ENCODE data around the gene FAM163A.
"Not testable (repeated sequence)": the region's sequence is repeated elsewhere in the genome, so short reads cannot be mapped to it uniquely, and the experiment has no call there.

The FAM163A gene

DNA sequence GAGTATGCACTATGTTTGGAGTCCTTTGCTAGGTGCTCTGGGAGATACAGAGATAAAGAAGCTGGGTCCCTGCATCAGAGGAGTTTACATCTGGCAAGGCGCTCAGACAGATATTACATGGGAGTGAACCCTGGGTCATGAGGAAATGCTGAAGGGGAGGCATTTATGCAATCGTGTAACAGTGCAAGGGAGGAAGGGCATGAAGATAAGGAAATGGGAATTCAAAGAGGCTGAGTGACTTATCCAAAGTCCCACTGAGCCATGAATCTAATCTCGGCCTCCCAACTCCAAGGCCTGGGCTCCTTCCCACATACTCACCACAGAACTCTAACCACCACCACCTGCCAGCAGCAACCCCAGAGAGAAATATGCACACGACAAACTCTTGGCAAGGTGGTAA lies 51.6 kb downstream of the FAM163A start:
- no peak for DNase-seq

DNA sequence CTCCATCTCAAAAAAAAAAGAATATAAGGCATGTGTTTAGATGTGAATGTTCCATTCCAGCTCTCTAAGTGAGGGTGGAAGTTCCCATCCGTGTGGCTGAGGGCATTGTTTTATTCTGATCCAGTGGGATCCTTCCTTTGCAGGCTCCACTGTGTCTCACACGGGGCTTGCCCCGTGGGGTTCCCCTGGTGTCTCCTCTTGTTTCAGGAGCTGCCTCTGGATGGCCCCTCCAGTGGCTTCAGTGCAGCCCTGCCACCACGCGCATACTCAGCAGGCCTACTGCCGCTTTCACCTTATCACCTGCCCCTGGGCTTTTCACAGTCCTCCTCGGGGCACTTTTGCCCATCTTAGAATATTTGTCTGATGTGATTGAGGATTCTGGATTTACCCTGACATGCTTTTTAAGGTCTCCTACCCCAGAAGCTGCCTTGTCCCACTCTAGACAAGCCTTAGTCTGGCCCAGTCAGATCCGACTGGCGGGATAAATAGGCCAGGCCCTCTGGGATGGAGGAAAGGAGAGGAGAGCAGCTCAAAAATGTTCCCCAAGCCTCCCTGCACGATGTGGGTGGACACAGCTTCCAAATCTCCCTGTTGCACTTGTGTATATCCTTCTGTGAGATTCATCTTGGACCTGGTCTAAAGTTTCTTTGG lies 55.2 kb downstream of the FAM163A start:
- no peak for DNase-seq

DNA sequence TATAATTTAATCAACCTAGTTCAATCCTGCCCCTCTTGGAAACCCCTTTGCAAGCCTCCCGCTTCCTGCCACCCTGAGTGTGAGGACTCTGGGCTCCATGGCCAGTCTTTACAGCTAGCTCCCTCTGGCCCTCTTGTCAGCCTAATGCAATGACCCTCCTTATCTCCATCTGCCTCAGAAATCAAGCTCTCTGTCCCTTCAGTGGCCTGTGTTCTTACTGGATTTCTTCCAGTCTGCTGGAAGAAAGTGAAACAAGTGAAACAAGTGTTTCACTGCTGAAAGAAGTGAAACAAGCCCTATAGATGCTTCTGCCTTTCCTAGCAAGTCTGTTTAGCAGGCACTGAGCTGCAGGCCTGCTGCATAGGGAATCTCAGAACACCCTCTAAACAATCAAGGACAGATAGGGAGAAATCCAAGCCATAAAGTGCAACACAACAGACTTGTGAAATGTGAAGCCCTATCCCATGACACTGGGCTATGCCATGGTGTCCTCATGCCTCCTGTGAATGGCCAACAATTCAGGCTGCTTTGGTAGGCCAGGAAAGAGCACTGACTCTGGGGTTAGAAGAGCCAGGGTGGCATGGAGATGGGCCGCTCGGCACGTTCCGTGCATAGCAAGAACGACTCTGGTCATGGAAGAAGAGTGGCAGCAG lies 55.9 kb downstream of the FAM163A start:
- no peak for DNase-seq

DNA sequence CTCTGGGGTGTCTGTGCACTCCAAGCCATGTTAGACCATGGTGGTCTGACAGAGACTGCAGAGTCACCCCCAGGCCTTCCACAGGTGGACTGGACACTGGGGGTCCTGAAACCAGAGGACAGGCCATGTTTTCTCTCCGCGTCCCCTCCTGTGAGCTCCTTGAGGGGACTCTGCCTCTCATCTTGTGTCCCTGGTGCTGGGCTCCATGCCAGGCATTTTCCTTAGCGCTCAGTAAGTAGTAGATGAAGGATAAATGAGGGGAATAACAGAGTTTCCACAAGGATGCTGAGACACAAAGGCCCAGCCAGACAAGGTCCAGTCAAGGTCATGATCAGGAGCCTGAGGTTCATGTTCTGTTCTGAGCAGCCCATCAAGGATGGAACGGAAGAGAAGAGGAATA lies 57.4 kb downstream of the FAM163A start:
- DNase-seq: no peak

DNA sequence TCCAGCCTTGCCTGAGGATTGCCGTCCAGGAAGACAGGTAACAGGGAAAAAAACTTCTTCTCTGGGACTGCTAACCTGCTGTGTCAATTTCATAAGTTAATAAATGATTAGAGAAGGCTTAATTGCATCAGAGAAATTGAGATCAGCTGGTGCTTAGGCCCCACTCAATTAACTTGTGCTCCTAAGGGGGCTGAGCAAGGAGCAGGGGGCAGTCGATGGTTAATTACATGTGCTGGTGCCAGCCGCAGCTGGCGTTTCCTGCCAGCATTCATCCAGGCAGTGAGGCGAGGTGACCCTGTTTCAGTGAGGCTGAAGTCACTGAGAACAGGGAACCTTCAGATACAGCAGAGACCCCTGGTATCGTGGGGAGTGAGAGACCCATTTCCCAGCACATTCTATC lies 60.0 kb downstream of the FAM163A start:
- DNase-seq: no peak

DNA sequence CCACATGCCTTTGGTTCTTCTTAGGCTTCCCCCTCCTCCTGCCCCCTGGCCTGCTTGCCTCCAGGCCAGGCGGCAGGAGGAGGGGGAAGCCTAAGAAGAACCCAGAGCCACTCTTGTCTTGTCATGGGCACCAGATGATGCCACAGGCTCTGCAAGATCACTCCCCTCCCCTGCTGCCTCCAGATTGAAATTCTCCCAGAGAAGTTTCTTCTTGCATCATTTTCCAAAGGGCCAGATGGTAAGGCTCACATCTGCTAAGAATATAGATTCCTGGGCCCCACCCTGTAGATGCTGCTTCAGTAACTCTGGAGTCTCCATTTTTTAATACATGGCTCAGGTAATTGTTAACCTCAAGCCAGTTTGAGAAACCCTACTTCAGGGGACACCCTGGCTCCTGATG lies 60.8 kb downstream of the FAM163A start:
- no peak for DNase-seq

DNA sequence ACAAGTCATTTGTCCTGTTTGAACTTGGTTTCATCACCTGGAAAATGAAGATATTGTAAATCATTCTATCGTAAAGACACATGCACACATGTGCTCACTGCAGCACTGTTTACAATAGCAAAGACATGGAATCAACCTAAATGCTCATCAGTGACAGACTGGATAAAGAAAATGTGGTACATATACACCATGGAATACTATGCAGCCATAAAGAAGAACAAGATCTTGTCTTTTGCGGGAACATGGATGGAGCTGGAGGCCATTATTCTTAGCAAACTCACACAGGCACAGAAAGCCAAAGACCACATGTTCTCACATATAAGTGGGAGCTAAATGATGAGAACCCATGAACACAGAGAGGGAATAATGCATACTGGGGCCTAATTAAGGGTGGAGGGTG lies 61.3 kb downstream of the FAM163A start:
- not testable (repeated sequence) for DNase-seq

DNA sequence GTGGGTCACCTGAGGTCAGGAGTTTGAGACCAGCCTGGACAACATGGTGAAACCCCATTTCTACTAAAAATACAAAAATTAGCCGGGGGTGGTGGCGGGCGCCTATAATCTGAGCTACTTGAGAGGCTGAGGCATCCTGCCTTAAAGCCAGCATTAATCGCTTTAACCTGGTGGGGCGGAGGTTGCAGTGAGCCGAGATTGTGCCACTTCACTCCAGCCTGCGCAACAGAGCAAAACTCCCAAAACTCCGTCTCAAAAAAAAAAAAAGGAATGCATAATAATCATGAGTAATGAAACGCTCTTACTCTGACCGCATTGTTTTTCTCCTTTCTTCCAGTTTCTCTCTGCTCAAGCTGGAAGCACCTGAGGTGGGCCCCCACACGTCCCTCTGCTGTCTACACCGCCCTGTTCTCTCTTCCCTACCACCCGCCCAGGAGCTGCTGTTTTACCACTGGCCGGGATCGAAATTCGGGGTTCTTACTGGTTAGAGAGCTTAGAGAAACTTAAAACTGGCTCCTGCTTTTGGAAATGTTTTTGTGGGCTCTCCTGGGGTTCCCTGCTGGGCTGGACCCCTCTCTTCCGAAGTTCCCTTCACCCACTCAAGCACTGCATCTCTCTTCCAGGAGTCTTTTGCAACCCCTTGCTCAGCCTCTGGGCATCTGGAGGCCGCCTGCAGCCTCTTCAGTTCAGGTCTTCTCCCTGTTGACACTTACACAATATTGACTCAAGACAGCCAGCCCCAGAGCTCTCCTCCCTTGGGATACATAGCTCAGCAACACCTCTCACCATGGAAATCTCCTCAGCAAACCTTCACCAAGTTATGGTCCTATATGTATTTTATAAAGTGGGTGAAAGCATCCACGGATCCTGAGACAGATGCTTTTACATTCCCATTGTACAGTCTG lies 62.5 kb downstream of the FAM163A start:
- DNase-seq: no peak

DNA sequence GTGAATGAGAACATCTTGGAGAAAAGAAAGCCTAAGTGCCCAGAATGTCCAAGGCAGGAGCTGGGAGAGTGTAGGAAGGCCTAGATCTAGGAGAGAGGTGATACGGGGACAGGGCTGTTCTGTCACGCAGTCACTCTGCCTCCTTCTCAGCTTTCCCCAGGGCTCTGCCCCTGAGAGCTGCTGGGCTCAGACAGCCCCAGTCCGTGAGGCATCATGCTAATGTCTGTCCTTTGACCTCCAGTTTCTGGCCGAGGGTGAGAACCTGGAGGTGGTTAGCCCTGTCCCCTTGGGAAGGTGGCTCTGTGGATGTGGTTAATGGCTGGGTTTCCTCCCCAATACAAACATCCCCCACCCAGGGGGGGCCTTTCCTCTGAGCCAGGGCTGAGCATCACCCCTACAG lies 63.2 kb downstream of the FAM163A start:
- DNase-seq: no peak

DNA sequence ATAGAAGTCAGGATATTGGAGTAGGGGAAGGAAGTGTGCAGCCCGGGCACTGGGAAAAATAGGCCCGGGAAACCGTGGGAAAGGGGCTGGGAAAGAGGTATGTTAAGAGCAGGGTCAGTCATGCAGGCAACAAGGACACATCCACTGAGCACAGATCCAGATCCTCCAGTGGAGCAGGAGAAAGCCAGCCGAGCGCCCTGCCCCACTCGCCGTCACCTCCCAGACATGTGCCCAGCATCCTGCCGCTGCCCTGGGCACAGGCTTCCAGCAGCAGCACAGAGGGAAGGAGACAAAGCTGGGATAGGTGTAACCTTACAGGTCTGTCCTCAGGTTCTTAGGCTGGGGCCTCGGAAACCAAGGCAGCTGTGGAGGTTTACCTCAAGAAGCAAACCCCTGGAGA lies 64.2 kb downstream of the FAM163A start:
- DNase-seq: no peak

DNA sequence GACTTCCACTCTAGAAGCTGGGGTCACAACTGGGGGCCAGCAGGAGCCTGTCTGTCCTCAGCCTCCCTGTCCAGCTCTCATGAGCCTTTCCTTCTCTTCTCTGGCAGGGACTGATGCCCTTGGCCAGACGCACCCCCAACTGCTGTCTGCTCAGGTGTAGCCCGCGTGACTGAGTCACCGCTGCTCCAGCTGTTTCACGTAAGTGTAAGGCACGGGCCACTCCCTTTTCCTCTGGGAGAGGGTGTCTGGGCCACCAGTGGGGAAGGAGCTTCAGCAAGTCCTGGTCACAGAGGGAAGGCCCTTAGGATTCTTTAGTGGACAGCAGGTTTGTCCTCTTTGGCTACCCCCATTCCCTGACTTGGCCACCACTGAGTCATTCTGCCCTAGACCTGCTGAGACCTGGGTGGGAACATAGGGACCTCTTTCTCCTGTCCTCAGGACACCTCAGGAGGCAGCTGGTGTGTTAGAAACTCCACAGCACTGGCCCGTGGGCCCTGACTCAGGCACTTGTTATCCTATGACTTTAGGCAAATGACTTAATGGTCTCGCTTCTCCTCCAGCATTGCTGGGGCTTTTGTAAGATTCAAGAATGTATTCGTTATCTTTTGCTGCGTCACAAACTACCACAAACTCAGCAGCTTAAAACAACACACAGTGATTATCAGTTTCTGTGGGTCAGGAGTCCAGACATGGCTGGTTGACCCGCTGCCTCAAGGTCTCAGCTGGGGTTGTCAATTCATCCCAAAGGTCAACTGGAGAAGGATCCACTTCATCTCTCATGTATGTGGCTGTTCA lies 64.8 kb downstream of the FAM163A start:
- DNase-seq: peak; percentile 81

DNA sequence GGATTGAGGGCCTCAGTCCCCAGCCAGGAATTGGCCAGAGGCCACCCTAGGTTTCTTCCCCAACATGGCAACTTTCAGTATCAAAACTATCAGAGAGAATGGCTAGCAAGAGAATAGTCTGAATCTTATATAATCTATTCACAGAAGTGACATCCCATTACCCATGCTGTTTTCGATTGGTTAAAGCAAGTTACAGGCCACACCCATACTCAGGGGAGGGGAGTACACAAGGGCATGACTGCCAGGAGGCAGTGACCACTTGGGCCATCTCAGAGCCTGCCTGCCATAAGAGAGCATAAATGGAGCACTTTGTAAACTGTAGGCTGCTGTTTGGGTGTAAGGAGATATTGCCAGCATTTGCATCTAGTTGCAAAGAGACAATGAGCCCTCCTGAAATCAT lies 65.4 kb downstream of the FAM163A start:
- DNase-seq: no peak

DNA sequence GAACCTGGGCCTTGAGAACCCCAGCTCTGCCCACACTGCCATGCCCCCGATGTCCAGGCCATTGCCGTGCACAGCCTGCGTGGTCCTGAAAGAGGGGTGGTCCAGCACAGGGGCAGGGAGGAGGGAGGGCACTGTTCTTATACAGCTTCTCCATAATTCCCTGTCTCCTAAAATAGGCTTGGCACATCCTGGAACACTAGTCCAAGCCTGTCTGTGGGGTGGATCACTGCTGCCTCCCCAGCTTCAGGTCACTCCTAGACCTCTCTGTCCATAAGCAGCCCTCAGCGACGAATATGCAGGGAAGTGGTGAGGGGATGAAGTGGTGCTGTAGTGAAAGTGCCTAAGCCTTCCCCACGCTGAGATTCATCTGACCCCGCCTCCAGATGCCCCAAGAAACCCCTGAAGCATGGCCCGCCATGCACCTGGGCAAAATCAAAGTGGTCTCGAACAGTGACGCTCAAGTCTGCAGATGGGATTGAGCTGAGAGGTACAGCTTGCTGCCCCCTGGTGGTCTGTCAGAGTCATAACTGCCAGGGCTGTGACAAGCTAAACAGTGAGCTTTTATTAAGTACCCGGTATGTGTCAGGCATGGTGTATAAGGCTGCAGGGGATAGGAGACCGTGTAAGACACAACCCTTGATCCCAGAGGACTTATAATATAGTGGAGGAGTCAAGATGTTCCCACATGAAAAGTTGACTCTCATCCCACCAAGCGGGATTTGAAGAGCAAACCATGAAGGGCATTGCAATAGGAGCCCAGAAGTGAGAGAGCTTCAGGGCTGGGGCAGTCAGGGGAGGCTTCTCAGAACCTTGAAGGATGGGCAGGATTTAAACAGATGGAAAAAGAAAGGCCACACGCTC lies 66.6 kb downstream of the FAM163A start:
- DNase-seq: peak; percentile 85

DNA sequence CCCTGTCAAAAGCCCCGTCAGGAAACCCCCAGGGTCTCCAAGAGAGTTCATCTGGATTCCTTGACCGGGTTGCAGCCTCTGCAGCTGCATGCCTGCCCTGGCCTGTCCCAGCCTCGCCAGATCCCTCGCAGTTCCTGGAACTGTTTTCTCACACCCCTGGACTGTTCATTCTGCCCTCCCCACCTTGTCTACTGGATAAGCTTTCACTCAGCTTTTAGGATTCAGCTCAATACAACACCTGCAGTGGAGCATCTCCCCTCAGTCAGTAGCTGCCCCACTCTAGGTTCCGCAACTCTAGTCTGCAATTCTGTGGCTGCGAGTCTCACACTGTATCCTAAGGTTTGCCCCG lies 67.2 kb downstream of the FAM163A start:
- DNase-seq: no peak

DNA sequence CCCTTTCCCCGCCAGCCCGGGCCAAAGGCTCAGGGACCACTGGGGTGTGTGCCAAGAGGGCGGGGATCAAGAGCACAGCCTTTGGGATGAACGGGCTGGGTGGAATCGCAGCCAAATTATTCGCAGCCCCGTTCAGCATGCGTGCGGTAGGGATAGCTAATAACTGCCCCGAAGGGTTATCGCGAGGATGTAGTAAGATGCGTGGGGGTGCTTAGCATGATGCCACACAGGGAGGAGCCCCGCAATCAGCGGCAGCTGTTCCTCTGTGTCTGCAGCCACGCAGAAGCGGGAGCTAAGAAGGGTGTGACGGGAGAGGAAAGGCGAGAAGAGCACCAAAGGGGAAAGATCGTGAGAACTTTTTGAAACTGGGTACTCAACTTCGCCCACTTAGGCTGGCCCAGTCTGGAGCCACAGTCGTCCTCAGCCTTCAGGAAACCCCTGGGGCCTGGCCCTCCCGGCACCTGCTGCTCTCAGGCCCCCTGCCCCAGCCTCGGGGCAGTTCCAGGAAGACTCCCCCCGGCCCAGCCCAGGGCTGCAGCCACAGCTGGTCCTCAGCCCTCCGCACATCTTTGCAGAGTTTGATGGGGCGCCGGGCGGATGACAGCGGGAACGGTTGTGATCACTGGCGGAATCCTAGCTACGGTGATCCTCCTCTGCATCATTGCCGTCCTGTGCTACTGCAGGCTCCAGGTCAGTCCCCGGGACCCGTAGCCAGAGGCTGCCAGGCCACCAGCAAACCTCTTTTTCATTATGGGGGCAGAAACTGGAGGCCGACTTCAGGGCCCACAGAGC lies 69.6 kb downstream of the FAM163A start:
- no peak for DNase-seq

DNA sequence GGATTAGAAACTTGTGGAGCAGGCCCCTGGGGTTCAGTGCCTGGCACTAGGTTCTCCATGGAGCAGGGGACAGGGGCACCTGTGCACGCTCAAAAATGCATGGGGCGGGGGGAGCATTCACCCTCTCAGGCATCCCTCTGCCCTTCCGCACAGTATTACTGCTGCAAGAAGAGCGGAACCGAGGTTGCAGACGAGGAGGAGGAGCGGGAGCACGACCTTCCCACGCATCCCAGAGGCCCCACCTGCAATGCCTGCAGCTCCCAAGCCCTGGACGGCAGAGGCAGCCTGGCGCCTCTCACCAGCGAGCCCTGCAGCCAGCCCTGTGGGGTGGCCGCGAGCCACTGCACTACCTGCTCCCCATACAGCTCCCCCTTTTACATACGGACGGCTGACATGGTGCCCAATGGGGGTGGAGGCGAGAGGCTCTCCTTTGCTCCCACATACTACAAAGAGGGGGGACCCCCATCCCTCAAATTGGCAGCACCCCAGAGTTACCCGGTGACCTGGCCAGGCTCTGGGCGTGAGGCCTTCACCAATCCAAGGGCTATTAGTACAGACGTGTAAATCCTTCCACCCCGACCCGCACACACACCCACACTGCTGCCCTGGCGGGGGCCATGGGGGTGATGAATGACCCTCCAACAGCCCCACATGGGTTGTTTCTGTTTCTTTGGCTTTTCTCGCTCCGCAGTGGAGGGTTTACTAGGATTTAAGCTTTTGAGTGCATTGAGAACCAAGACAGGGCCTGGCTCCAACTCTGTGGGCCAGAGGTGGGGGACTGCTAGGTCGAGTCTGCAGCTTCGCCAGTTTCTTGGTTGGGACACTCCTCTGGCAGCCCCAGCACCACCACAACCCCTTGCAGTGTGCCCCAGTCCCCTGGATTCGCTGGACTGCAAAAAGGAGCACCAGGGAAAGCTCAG lies 70.8 kb downstream of the FAM163A start:
- no peak for DNase-seq

DNA sequence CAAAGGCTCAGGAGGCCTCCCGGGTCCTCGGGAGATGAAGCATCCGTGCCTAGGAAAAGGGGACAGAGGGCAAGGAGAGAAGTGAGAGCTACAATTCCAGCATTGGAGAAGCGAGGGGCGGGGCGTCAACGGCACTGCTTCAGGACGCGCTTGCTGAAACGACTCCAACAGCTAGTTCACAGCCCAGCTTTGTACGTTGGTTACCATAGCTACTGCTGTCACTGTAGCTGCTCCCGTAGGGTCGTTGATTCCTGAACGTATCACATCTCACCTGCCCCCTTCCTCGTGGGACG lies 71.4 kb downstream of the FAM163A start:
- no peak for DNase-seq

DNA sequence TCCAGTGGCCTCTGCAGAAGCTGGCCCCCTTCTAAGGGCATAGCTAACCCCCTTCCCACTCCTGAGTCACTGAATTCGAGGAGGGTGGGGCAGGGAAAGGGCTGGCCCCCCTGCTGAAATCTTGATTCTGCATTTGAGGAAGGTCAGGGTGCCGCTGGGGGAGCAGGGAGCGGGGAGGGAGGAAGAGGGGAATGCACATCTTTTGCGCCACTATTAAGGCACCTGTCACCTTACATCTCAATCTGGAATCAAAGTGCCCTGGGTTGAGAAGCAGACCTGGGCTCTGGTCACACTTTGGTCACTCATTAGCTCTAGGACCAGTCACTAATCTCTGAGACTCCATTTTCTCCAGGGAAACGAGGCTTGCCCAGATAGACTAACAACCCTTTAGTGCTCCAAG lies 72.5 kb downstream of the FAM163A start:
- no peak for DNase-seq

DNA sequence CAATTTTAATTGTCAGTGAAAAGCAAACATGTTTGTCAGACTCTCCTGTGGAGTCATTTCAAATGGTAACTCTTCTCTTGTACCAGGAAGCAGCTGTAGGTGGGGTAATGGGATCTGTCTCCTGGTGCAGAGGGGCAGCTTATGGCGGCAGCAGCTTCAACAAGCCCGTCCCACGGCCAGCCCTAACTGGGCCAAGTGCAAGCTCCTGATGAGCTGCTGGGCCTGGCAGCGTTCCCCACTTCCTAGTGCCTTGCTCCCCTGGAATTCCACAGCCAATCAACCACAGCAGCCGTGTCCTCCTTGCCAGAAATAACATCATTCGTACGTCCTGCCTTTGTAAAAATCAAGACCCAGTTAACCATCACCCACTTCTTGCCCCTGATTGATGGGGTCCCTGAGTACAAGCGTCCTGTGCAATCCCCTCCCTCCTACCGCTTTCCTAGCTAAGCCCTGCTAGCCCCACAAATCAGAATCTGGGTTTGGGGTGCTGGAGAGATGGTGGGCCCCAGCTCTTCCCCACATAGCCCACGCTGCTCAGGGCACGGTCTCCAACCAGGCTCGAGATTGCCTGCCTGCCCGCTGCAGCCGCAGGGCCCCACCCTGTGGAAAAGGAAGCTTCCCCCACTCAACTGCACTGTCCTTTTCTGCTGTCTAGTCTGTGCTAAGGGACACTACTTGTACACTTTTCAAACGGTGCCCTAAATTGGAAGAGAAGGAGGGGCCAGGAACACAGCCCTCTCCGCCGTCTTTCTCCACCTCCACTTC lies 73.3 kb downstream of the FAM163A start:
- no peak for DNase-seq

DNA sequence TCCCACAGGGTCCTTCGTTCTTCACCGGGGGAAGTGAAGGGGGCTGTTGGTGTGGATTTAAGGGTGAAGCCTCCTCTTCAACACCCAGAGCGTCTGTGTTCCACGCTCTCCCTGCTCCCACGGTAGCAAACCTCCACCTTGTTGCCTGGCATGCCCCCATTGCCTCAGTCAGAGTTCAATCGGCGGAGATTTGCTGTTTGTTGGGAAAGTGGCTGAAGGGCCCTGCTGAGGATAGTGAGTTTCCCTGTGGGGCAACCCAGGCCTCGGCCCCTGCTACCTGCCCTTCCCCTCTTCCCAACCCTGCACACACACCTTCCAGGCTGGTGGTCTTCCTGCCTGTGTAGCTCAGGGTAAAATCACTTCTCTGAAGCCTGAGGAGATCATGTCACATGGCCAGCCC lies 74.0 kb downstream of the FAM163A start:
- no peak for DNase-seq

All from islet precursor cell (in vitro differentiated cells).